Stimulated activated naive B cell treated with anti-CD40 and anti-IgM and Interleukin-4, amounts not matched to agents 10 μg/mL and 1 μg/mL and 100 μg/mL, for 72 hours (primary cell): ENCODE results near the gene INSM1.

Experiments
- ATAC-seq, 2 donors: fragments of 150-1000 bp; cut with Tn5 transposase; replicated peaks; 2 replicates each; pipeline ENCODE4 v1.10.0; 2021; ENCODE audit warnings: moderate library complexity in 1 of 2
- DNase-seq: peaks from one replicate; pipeline ENCODE4 v3.0.0; 2021
- H3K27ac Mint-ChIP-seq: one replicate; pipeline ENCODE4 v1.8.0; 2022; ENCODE audit warnings: mild to moderate bottlenecking, mixed read lengths
- H3K27me3 Mint-ChIP-seq, 2 donors: one replicate each; pipeline ENCODE4 v1.8.0; 2022; ENCODE audit warnings: mixed read lengths in 2 of 2
- H3K36me3 Mint-ChIP-seq, 2 donors: one replicate each; pipeline ENCODE4 v1.8.0; 2022; ENCODE audit warnings: mixed read lengths in 2 of 2, mild to moderate bottlenecking in 1 of 2
- H3K4me1 Mint-ChIP-seq, 2 donors: one replicate each; pipeline ENCODE4 v1.8.0; 2022; ENCODE audit warnings: mixed read lengths in 2 of 2, mild to moderate bottlenecking in 1 of 2
- H3K4me3 Mint-ChIP-seq, 2 donors: one replicate each; pipeline ENCODE4 v1.8.0; 2022; ENCODE audit warnings: mild to moderate bottlenecking in 2 of 2, mixed read lengths in 2 of 2, moderate library complexity in 1 of 2
- H3K9me3 Mint-ChIP-seq, 2 donors: one replicate each; pipeline ENCODE4 v1.8.0; 2022; ENCODE audit warnings: mixed read lengths in 2 of 2, mild to moderate bottlenecking in 1 of 2

Gene INSM1

GRCh38 chr20:20366551-20366875 is 1.4 kb upstream of the INSM1 start:
- Mint-ChIP-seq H3K4me3 (peak overlapping the region; percentile 67 to 72), H3K27ac (peak overlapping the region; percentile 73), H3K27me3 (peaks cover 64 to 65% of the 10 kb centered on the region in 2 donors), H3K36me3 (peaks cover 3% of the 10 kb centered on the region in 2 donors), H3K9me3 (no peaks in the 10 kb centered on the region), H3K4me1 (peaks cover 34 to 44% of the 10 kb centered on the region in 2 donors)
- no peak for DNase-seq
- ATAC-seq = no peak

- DNase-seq = no peak
- H3K27ac Mint-ChIP-seq = peak overlapping the region; percentile 97
- H3K27me3 Mint-ChIP-seq = peaks cover 63 to 67% of the 10 kb centered on the region in 2 donors
- no peak for ATAC-seq
- H3K4me1 Mint-ChIP-seq = peaks cover 34 to 44% of the 10 kb centered on the region in 2 donors
- H3K9me3 Mint-ChIP-seq = no peaks in the 10 kb centered on the region
- peaks cover 3% of the 10 kb centered on the region in 2 donors for H3K36me3 Mint-ChIP-seq
- H3K4me3 Mint-ChIP-seq = peak overlapping the region; percentile 84 to 86
Observed at GRCh38 chr20:20366876-20367574, 879 bp upstream of the INSM1 start.

DNA sequence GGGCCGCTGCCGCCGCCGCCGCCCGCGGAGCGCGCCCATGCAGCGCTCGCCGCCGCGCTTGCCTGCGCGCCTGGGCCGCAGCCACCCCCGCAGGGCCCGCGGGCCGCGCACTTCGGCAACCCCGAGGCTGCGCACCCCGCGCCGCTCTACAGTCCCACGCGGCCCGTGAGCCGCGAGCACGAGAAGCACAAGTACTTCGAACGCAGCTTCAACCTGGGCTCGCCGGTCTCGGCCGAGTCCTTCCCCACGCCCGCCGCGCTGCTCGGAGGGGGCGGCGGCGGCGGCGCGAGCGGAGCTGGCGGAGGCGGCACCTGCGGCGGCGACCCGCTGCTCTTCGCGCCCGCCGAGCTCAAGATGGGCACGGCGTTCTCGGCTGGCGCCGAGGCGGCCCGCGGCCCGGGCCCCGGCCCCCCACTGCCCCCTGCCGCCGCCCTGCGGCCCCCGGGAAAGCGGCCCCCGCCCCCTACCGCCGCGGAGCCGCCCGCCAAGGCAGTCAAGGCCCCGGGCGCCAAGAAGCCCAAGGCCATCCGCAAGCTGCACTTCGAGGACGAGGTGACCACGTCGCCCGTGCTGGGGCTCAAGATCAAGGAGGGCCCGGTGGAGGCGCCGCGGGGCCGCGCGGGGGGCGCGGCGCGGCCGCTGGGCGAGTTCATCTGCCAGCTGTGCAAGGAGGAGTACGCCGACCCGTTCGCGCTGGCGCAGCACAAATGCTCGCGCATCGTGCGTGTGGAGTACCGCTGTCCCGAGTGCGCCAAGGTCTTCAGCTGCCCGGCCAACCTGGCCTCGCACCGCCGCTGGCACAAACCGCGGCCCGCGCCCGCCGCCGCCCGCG is 730 bp downstream of the INSM1 start:
- peaks cover 22 to 31% of the 10 kb centered on the region in 2 donors for H3K4me1 Mint-ChIP-seq
- peaks cover 3% of the 10 kb centered on the region in 2 donors for H3K36me3 Mint-ChIP-seq
- H3K4me3 Mint-ChIP-seq = peak overlapping the region; percentile 32 to 66
- ATAC-seq = peak; percentile 38 to 47
- no peaks in the 10 kb centered on the region for H3K9me3 Mint-ChIP-seq
- DNase-seq = no peak
- H3K27me3 Mint-ChIP-seq = peaks cover 63 to 67% of the 10 kb centered on the region in 2 donors
- H3K27ac Mint-ChIP-seq = no peak overlapping the region

DNA sequence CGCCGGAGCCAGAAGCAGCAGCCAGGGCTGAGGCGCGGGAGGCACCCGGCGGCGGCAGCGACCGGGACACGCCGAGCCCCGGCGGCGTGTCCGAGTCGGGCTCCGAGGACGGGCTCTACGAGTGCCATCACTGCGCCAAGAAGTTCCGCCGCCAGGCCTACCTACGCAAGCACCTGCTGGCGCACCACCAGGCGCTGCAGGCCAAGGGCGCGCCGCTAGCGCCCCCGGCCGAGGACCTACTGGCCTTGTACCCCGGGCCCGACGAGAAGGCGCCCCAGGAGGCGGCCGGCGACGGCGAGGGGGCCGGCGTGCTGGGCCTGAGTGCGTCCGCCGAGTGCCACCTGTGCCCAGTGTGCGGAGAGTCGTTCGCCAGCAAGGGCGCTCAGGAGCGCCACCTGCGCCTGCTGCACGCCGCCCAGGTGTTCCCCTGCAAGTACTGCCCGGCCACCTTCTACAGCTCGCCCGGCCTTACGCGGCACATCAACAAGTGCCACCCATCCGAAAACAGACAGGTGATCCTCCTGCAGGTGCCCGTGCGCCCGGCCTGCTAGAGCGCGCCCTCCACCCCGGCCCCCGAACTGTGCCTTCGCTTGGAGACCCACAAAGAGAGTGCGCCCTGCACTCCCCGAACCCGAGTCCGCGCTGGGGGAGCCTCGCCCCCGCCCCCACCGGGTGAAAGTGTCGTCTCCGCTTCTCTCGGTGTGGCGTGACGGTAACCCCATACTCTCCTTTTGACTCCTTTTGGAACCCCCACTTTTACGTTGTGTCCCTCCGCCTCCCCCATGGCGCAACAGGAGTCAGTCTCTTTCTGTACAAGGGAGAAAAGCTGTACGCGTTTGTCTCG is 1.6 kb downstream of the INSM1 start:
- Mint-ChIP-seq H3K36me3 (peaks cover 3% of the 10 kb centered on the region in 2 donors), H3K9me3 (no peaks in the 10 kb centered on the region), H3K4me3 (peak overlapping the region; percentile 74 to 76), H3K27me3 (peaks cover 67 to 69% of the 10 kb centered on the region in 2 donors), H3K4me1 (peaks cover 17 to 26% of the 10 kb centered on the region in 2 donors), H3K27ac (peak overlapping the region; percentile 85)
- ATAC-seq = peak; percentile 35 to 41
- no peak for DNase-seq

DNA sequence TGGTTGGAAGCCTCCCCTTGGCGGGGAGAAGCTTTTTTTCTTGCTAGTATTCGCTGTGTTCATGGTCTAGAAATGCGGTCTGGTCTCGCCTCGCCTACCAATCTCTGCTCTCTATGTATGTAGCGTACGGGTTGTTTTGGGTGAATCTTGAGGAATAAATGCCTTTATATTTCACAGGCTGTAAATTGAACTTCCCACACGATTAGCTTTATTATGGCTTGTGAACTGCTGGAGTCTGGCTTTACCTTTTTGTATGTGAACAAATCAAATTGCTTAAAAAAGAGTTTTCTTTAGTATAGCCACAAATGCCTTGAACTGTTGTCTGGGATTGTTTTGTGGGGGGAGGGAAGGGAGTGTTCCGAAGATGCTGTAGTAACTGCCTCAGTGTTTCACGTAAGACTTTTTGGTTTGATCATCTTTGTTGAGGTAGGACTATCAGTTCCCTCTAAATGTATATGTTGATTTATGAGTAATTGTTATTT is 2.2 kb downstream of the INSM1 start:
- H3K27ac Mint-ChIP-seq = peak overlapping the region; percentile 85
- peaks cover 17 to 20% of the 10 kb centered on the region in 2 donors for H3K4me1 Mint-ChIP-seq
- H3K36me3 Mint-ChIP-seq = peaks cover 3% of the 10 kb centered on the region in 2 donors
- ATAC-seq = no peak
- DNase-seq = no peak
- H3K9me3 Mint-ChIP-seq = no peaks in the 10 kb centered on the region
- peaks cover 68 to 69% of the 10 kb centered on the region in 2 donors for H3K27me3 Mint-ChIP-seq
- peak overlapping the region; percentile 74 to 76 for H3K4me3 Mint-ChIP-seq

GRCh38 chr20:20371083-20371482 is 3.2 kb downstream of the INSM1 start:
- no peak overlapping the region for H3K27ac Mint-ChIP-seq
- no peak for ATAC-seq
- no peaks in the 10 kb centered on the region for H3K9me3 Mint-ChIP-seq
- DNase-seq = no peak
- H3K36me3 Mint-ChIP-seq = peaks cover 3% of the 10 kb centered on the region in 2 donors
- H3K4me1 Mint-ChIP-seq = peaks cover 13 to 20% of the 10 kb centered on the region in 2 donors
- H3K4me3 Mint-ChIP-seq = no peak overlapping the region
- peaks cover 69 to 70% of the 10 kb centered on the region in 2 donors for H3K27me3 Mint-ChIP-seq

DNA sequence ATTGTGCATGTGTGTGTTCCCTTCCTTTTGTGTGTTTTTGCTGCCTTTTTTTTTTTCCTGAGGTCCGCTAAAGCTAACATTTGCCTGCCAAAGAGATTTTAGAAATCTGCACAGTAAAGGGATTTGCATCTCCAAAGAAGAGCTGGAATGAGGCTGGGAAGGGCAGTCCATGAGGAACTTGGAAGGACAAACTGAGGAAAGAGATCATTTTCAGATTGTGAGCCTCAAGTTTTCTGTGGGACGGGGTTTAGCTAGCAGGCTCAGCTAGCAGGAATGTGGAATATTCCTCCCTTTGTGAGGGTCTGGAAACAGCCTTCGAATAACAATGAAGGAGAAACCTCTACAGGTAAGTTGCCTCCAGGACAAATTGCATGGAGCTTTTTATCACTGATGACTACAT is 3.8 kb downstream of the INSM1 start:
- DNase-seq = no peak
- Mint-ChIP-seq H3K27me3 (peaks cover 66 to 67% of the 10 kb centered on the region in 2 donors), H3K36me3 (peaks cover 2 to 3% of the 10 kb centered on the region in 2 donors), H3K4me3 (no peak overlapping the region), H3K9me3 (no peaks in the 10 kb centered on the region), H3K4me1 (peaks cover 9 to 15% of the 10 kb centered on the region in 2 donors), H3K27ac (no peak overlapping the region)
- ATAC-seq = no peak

GRCh38 chr20:20373091-20373571 is 5.2 kb downstream of the INSM1 start:
- Mint-ChIP-seq H3K27ac (no peak overlapping the region), H3K4me1 (peaks cover 6 to 10% of the 10 kb centered on the region in 2 donors), H3K36me3 (peaks cover 0 to 3% of the 10 kb centered on the region in 2 donors), H3K9me3 (no peaks in the 10 kb centered on the region), H3K4me3 (no peak overlapping the region), H3K27me3 (peaks cover 61 to 62% of the 10 kb centered on the region in 2 donors)
- DNase-seq (no peak), ATAC-seq (no peak)

DNA sequence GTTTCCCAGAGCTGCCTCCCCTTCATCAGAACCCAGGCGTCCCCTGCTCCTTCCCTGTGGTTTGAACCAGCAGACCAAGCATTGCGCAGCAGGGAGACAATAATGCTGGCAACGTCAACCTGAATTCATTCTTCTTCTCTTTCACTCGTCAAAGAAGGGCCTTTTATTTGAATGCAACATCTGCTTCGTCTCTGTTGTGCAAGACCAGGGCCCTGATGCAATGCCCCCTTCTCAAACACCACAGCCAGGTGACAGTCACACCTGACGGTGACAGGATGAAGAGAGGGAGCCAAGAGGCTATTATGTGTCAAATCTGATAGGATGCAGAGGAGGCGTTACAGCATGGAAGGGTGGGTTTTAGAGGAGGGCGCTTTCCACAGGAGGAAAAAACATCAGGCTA is 8.0 kb downstream of the INSM1 start:
- peaks cover 0 to 1% of the 10 kb centered on the region in 2 donors for H3K36me3 Mint-ChIP-seq
- H3K27me3 Mint-ChIP-seq = peaks cover 60 to 68% of the 10 kb centered on the region in 2 donors
- H3K27ac Mint-ChIP-seq = no peak overlapping the region
- ATAC-seq (no peak), DNase-seq (no peak)
- H3K9me3 Mint-ChIP-seq = peaks cover 0 to 4% of the 10 kb centered on the region in 2 donors
- no peaks in the 10 kb centered on the region for H3K4me1 Mint-ChIP-seq
- no peak overlapping the region for H3K4me3 Mint-ChIP-seq

DNA sequence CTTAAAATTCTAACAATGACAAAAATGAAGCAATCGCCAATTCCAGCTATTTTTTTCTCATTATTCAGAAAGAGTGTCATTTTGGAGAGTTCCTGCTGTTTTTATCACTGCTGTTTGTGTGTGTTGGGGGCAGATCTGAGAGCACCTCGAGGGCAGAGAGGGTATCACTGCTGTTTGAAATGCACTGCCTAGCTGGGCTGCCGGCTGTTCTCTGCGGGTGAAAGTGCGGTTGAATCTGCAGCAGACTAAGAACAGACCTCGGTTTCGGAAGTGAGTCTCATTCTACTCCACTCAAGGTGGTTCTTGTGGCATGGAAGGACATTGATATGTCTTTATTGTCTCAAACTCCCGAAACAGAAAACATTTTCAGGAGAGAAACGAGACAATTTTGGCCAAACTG is 18.3 kb downstream of the INSM1 start:
- no peaks in the 10 kb centered on the region for H3K4me1 Mint-ChIP-seq
- no peak overlapping the region for H3K27ac Mint-ChIP-seq
- H3K4me3 Mint-ChIP-seq = no peak overlapping the region

DNA sequence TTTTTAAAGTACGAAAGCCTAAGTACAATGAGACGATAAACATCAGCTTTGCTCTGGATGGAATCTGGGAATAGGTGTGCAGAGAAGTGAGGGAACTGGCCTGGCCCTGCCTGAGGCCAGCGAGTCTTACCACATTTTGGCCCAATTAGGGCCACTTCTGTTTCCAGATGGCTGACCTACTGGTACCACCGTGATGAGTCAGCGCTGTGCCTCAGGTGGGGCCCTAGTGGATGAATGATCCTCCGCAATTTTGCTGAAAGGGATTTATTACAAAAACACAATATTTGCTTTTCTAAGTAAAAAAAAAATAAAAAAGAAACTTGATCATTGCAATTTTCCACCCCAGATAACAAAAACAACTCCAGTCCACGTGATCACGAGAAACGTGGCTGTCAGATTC is 22.5 kb downstream of the INSM1 start:
- no peak overlapping the region for H3K4me3 Mint-ChIP-seq
- no peak for ATAC-seq
- no peak for DNase-seq
- H3K9me3 Mint-ChIP-seq = no peaks in the 10 kb centered on the region
- peaks cover 0 to 5% of the 10 kb centered on the region in 2 donors for H3K4me1 Mint-ChIP-seq
- H3K27ac Mint-ChIP-seq = no peak overlapping the region
- peaks cover 5 to 16% of the 10 kb centered on the region in 2 donors for H3K36me3 Mint-ChIP-seq
- no peaks in the 10 kb centered on the region for H3K27me3 Mint-ChIP-seq

More for the DNA sequence above, 18.3 kb downstream of the INSM1 start:
- H3K27me3 Mint-ChIP-seq = peaks cover 7 to 13% of the 10 kb centered on the region in 2 donors
- H3K36me3 Mint-ChIP-seq = peaks cover 2 to 3% of the 10 kb centered on the region in 2 donors
- ATAC-seq (no peak), DNase-seq (no peak)
- no peaks in the 10 kb centered on the region for H3K9me3 Mint-ChIP-seq

DNA sequence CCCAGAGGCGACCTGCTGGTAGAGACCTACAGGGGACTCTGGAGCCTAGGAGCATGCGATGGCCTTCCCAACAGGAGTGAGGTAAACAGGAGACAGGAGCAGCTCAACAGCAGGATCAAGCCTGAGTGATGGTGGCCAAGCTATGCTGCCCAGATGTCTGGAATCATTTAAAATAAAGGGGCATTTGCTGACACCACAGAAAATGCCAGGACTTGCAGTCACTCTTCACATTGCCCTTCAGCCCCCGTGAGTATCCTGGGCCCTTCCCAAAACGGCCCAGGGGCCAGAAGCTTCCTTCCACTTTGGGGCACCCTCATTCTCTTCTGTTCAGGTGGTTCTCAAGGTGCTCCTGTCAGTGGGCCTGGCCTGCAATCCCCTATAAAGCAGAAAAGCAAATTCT is 23.2 kb downstream of the INSM1 start:
- Mint-ChIP-seq H3K27ac (peak overlapping the region; percentile 54), H3K4me3 (no peak overlapping the region), H3K4me1 (peaks cover 0 to 5% of the 10 kb centered on the region in 2 donors), H3K27me3 (no peaks in the 10 kb centered on the region), H3K36me3 (peaks cover 5 to 20% of the 10 kb centered on the region in 2 donors), H3K9me3 (no peaks in the 10 kb centered on the region)
- no peak for ATAC-seq
- DNase-seq = no peak

DNA sequence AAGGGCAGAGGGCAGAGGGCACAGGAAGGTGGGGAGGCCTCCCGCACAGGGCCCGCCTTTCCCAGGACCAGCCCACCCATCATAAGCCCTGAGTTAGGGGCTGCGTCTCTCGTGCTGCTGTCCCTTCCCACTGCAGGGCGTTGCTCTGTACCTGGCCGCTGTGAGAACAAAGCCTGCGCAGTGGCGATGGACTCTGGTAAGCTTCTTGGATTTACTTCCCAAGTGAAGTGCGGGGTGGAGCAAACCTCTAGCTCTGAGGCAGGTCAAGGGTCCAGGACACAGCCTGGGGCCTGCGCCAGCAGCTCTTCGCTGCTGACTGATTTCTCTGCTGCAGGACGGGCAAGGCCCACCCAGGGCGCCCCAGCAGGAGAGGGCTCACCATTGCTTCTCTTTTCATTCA is 23.9 kb downstream of the INSM1 start:
- peaks cover 0 to 5% of the 10 kb centered on the region in 2 donors for H3K4me1 Mint-ChIP-seq
- H3K36me3 Mint-ChIP-seq = peaks cover 5 to 23% of the 10 kb centered on the region in 2 donors
- no peaks in the 10 kb centered on the region for H3K9me3 Mint-ChIP-seq
- H3K27ac Mint-ChIP-seq = no peak overlapping the region
- no peaks in the 10 kb centered on the region for H3K27me3 Mint-ChIP-seq
- DNase-seq (no peak), ATAC-seq (no peak)
- no peak overlapping the region for H3K4me3 Mint-ChIP-seq
